Stimulated activated naive CD4-positive, alpha-beta T cell treated with Interleukin-2 at 50 U/mL for 16 hours (primary cell): Measurements from ENCODE around the gene MTURN.

ENCODE experiments used
- DNase-seq: peaks from one replicate; lab custom pipeline; 2025; lab: John Stamatoyannopoulos, UW

MTURN gene

GRCh38 chr7:30136117-30136731 lies 1.4 kb downstream of the MTURN start:
- no peak for DNase-seq

GRCh38 chr7:30136743-30137485 lies 2.1 kb downstream of the MTURN start:
- DNase-seq: no peak

- no peak for DNase-seq
Observed at GRCh38 chr7:30139836-30140384, 5.1 kb downstream of the MTURN start.

- DNase-seq: no peak
Observed at GRCh38 chr7:30140456-30140855, 5.7 kb downstream of the MTURN start.

GRCh38 chr7:30142710-30143109 lies 7.9 kb downstream of the MTURN start:
- no peak for DNase-seq

- no peak for DNase-seq
Observed at GRCh38 chr7:30143748-30144251, 9.0 kb downstream of the MTURN start.

GRCh38 chr7:30144657-30145306 lies 10.0 kb downstream of the MTURN start:
- DNase-seq: no peak

- no peak for DNase-seq
Observed at GRCh38 chr7:30145426-30145970, 10.7 kb downstream of the MTURN start.

GRCh38 chr7:30146127-30146612 lies 11.4 kb downstream of the MTURN start:
- DNase-seq: no peak

- DNase-seq: no peak
Observed at GRCh38 chr7:30147223-30147622, 12.4 kb downstream of the MTURN start.

GRCh38 chr7:30147785-30148184 lies 13.0 kb downstream of the MTURN start:
- no peak for DNase-seq

GRCh38 chr7:30148426-30148825 lies 13.6 kb downstream of the MTURN start:
- no peak for DNase-seq

- DNase-seq: no peak
Observed at GRCh38 chr7:30148951-30149459, 14.2 kb downstream of the MTURN start.

GRCh38 chr7:30149640-30150272 lies 15.0 kb downstream of the MTURN start:
- DNase-seq: no peak

- no peak for DNase-seq
Observed at GRCh38 chr7:30150711-30151110, 15.9 kb downstream of the MTURN start.

GRCh38 chr7:30154111-30154587 lies 19.4 kb downstream of the MTURN start:
- DNase-seq: no peak

- DNase-seq: no peak
Observed at GRCh38 chr7:30155481-30155880, 20.7 kb downstream of the MTURN start.

- DNase-seq: no peak
Observed at GRCh38 chr7:30157204-30157603, 22.4 kb downstream of the MTURN start.

- DNase-seq: no peak
Observed at GRCh38 chr7:30159163-30159562, 24.4 kb downstream of the MTURN start.

GRCh38 chr7:30159698-30160143 lies 24.9 kb downstream of the MTURN start:
- no peak for DNase-seq

GRCh38 chr7:30160329-30160728 lies 25.5 kb downstream of the MTURN start:
- no peak for DNase-seq
